ENCODE results near the gene MMP24OS. TPM values are rescaled to one million over a fixed set of nuclear protein-coding genes. Genes with fewer than 3 reads are reported as not detected.

Gene MMP24OS
- total and polyA plus RNA-seq, 5 experiments from 2014 or later = 7.6 to 85.9 (median 12.3) TPM

- Mint-ChIP-seq H3K36me3 (peaks cover 0 to 30% (median 5%) of the 10 kb centered on the region in 3 donors), H3K9me3 (no peaks in the 10 kb centered on the region), H3K27me3 (no peaks in the 10 kb centered on the region), H3K4me3 (peak overlapping the region in 8 of 10 donors; percentile 26 to 99 (median 68)), H3K27ac (peak overlapping the region in 8 of 10 donors; percentile 20 to 100 (median 99)), H3K4me1 (peaks cover 16 to 44% (median 28%) of the 10 kb centered on the region in 4 donors)
- POLR2A ChIA-PET = interaction anchor here (1.1 to 1.6 kb wide), 3 partner anchors 9 to 11 kb away, joined by 3 to 5 read pairs (median 4); partner anchors contain the start of gene EIF6
- DNase-seq (peak in 1 of 10 donors; percentile 62), ATAC-seq (no peak)
Measured at GRCh38 chr20:35275741-35276251, 2.1 kb downstream of the MMP24OS start.

- Mint-ChIP-seq H3K4me3 (no peak overlapping the region), H3K4me1 (peaks cover 14 to 43% (median 25%) of the 10 kb centered on the region in 4 donors), H3K9me3 (no peaks in the 10 kb centered on the region), H3K27me3 (no peaks in the 10 kb centered on the region), H3K27ac (peak overlapping the region in 6 of 10 donors; percentile 6 to 53 (median 46)), H3K36me3 (peaks cover 0 to 29% (median 3%) of the 10 kb centered on the region in 3 donors)
- DNase-seq = peak in 1 of 10 donors; percentile 58
- ATAC-seq = no peak
- POLR2A ChIA-PET = interaction anchor here (1.2 to 1.6 kb wide), 2 partner anchors 10 to 23 kb away, joined by 4 to 5 read pairs; partner anchors contain the start of gene EIF6
Measured at GRCh38 chr20:35274172-35275092, 3.5 kb downstream of the MMP24OS start.

- POLR2A ChIA-PET = no interaction called here
- Mint-ChIP-seq H3K9me3 (no peaks in the 10 kb centered on the region), H3K27me3 (no peaks in the 10 kb centered on the region), H3K4me1 (peaks cover 15 to 47% (median 25%) of the 10 kb centered on the region in 4 donors), H3K4me3 (peak overlapping the region in 1 of 10 donors; percentile 11), H3K27ac (peak overlapping the region in 7 of 10 donors; percentile 20 to 78 (median 53)), H3K36me3 (peaks cover 0 to 24% (median 3%) of the 10 kb centered on the region in 3 donors)
- ATAC-seq = no peak
- peak in 1 of 10 donors; percentile 19 for DNase-seq
Measured at GRCh38 chr20:35273449-35274171, 4.3 kb downstream of the MMP24OS start.

GRCh38 chr20:35271904-35272303 is 6.0 kb downstream of the MMP24OS start:
- Mint-ChIP-seq H3K36me3 (peaks cover 0 to 32% (median 3%) of the 10 kb centered on the region in 3 donors), H3K27me3 (no peaks in the 10 kb centered on the region), H3K27ac (peak overlapping the region in 3 of 10 donors; percentile 36 to 62 (median 50)), H3K9me3 (no peaks in the 10 kb centered on the region), H3K4me1 (peaks cover 10 to 38% (median 22%) of the 10 kb centered on the region in 4 donors), H3K4me3 (no peak overlapping the region)
- POLR2A ChIA-PET = interaction anchor here (1.0 kb wide), 1 partner anchor 20 kb away, joined by 3 read pairs; no protein-coding TSS in a partner anchor
- ATAC-seq (no peak), DNase-seq (no peak)

- peaks cover 0 to 39% (median 5%) of the 10 kb centered on the region in 3 donors for H3K36me3 Mint-ChIP-seq
- H3K27me3 Mint-ChIP-seq = no peaks in the 10 kb centered on the region
- POLR2A ChIA-PET = interaction anchor here (1.0 kb wide), 1 partner anchor 19 kb away, joined by 3 read pairs; no protein-coding TSS in a partner anchor
- H3K4me3 Mint-ChIP-seq = no peak overlapping the region
- no peak for ATAC-seq
- no peaks in the 10 kb centered on the region for H3K9me3 Mint-ChIP-seq
- peaks cover 4 to 32% (median 24%) of the 10 kb centered on the region in 4 donors for H3K4me1 Mint-ChIP-seq
- DNase-seq = no peak
- peak overlapping the region in 8 of 10 donors; percentile 2 to 90 (median 42) for H3K27ac Mint-ChIP-seq
Measured at GRCh38 chr20:35271073-35271882, 6.6 kb downstream of the MMP24OS start.

- ATAC-seq = no peak
- Mint-ChIP-seq H3K4me3 (no peak overlapping the region), H3K36me3 (peaks cover 0 to 41% (median 5%) of the 10 kb centered on the region in 3 donors), H3K4me1 (peaks cover 1 to 23% (median 20%) of the 10 kb centered on the region in 4 donors), H3K27ac (peak overlapping the region in 5 of 10 donors; percentile 27 to 90 (median 36)), H3K27me3 (no peaks in the 10 kb centered on the region), H3K9me3 (no peaks in the 10 kb centered on the region)
- DNase-seq = no peak
- POLR2A ChIA-PET = no interaction called here
Measured at GRCh38 chr20:35270021-35270902, 7.7 kb downstream of the MMP24OS start.

- peak overlapping the region in 4 of 10 donors; percentile 22 to 61 (median 48) for H3K27ac Mint-ChIP-seq
- H3K4me3 Mint-ChIP-seq = no peak overlapping the region
- ATAC-seq (peak; percentile 57 to 79), DNase-seq (peak in 7 of 10 donors; percentile 31 to 41 (median 38))
- H3K4me1 Mint-ChIP-seq = peaks cover 1 to 20% (median 18%) of the 10 kb centered on the region in 4 donors
- H3K36me3 Mint-ChIP-seq = peaks cover 0 to 44% (median 5%) of the 10 kb centered on the region in 3 donors
- POLR2A ChIA-PET = interaction anchor here (0.6 to 1.0 kb wide), 2 partner anchors 20 to 123 kb away, joined by 3 read pairs; no protein-coding TSS in a partner anchor
- H3K27me3 Mint-ChIP-seq = no peaks in the 10 kb centered on the region
- no peaks in the 10 kb centered on the region for H3K9me3 Mint-ChIP-seq
Measured at GRCh38 chr20:35269055-35269781, 8.7 kb downstream of the MMP24OS start.

- no peaks in the 10 kb centered on the region for H3K27me3 Mint-ChIP-seq
- H3K4me3 Mint-ChIP-seq = no peak overlapping the region
- DNase-seq (no peak), ATAC-seq (no peak)
- peak overlapping the region in 1 of 10 donors; percentile 15 for H3K27ac Mint-ChIP-seq
- H3K9me3 Mint-ChIP-seq = no peaks in the 10 kb centered on the region
- peaks cover 1 to 24% (median 23%) of the 10 kb centered on the region in 4 donors for H3K4me1 Mint-ChIP-seq
- POLR2A ChIA-PET = no interaction called here
- H3K36me3 Mint-ChIP-seq = peaks cover 0 to 51% (median 5%) of the 10 kb centered on the region in 3 donors
Measured at GRCh38 chr20:35267092-35267491, 10.8 kb downstream of the MMP24OS start.

GRCh38 chr20:35264755-35265154 is 13.2 kb downstream of the MMP24OS start:
- POLR2A ChIA-PET = interaction anchor here (0.7 to 1.2 kb wide), 4 partner anchors 11 to 178 kb away, joined by 4 to 7 read pairs (median 4); partner anchors contain the start of gene MMP24OS
- Mint-ChIP-seq H3K27ac (peak overlapping the region in 1 of 10 donors; percentile 18), H3K9me3 (no peaks in the 10 kb centered on the region), H3K4me1 (peaks cover 1 to 22% (median 18%) of the 10 kb centered on the region in 4 donors), H3K4me3 (no peak overlapping the region), H3K36me3 (peaks cover 0 to 42% (median 2%) of the 10 kb centered on the region in 3 donors), H3K27me3 (no peaks in the 10 kb centered on the region)
- DNase-seq = no peak
- no peak for ATAC-seq

Data from naive thymus-derived CD8-positive, alpha-beta T cell (primary cell).